ENCODE measurements around the gene PDXDC1. TPM values are rescaled to one million over a fixed set of nuclear protein-coding genes. Genes with fewer than 3 reads are reported as not detected.

Gene PDXDC1
- total RNA-seq, 1 experiment from 2014 or later: 107 TPM

- TF ChIP-seq ZNF532 (CRISPR knock-in tag; IDR thresholded peaks at IDR 0.05; ENCODE audit: borderline replicate concordance) (no peak), ETV6 (CRISPR knock-in tag; IDR thresholded peaks at IDR 0.05) (no peak), PRDM15 (CRISPR knock-in tag; IDR thresholded peaks at IDR 0.05) (no peak), ATF2 (CRISPR knock-in tag; IDR thresholded peaks at IDR 0.05; ENCODE audit: borderline replicate concordance, low read depth) (no peak), RELA (CRISPR knock-in tag; IDR thresholded peaks at IDR 0.05; ENCODE audit: borderline replicate concordance) (no peak), NR2C2 (CRISPR knock-in tag; IDR thresholded peaks at IDR 0.05) (no peak), NR1H2 (CRISPR knock-in tag; IDR thresholded peaks at IDR 0.05) (no peak), ZNF425 (CRISPR knock-in tag; conservative IDR thresholded peaks at IDR 0.05) (no peak), ZNF512 (CRISPR knock-in tag; IDR thresholded peaks at IDR 0.05; ENCODE audit: borderline replicate concordance) (no peak), USF1 (CRISPR knock-in tag; IDR thresholded peaks at IDR 0.05) (no peak), ZBTB21 (CRISPR knock-in tag; IDR thresholded peaks at IDR 0.05; ENCODE audit: borderline replicate concordance) (no peak), NFATC4 (CRISPR knock-in tag; IDR thresholded peaks at IDR 0.05) (no peak), JUN (CRISPR knock-in tag; IDR thresholded peaks at IDR 0.05) (no peak), FOXK1 (CRISPR knock-in tag; IDR thresholded peaks at IDR 0.05) (no peak)
Measured at GRCh38 chr16:15053904-15054303, 79.1 kb downstream of the PDXDC1 start (continued).
